NK-92 treated with Interleukin-12 subunit alpha and Interleukin-12 subunit beta, amount 100 ng/mL, for 24 hours (cell line): ENCODE data around the gene SHC4.
A peak's percentile ranks its signal among the peaks of the same experiment; 100 is the strongest.

ENCODE experiments used
- DNase-seq: peaks from one replicate; lab custom pipeline; 2025; lab: John Stamatoyannopoulos, UW

SHC4 gene

GRCh38 chr15:48968066-48968465 is 4.3 kb upstream of the SHC4 start:
- no peak for DNase-seq

GRCh38 chr15:48967336-48967735 is 3.6 kb upstream of the SHC4 start:
- no peak for DNase-seq

- DNase-seq: peak; percentile 60
Observed at GRCh38 chr15:48966595-48967301, 3.0 kb upstream of the SHC4 start.

GRCh38 chr15:48965972-48966371 is 2.3 kb upstream of the SHC4 start:
- peak; percentile 44 for DNase-seq

GRCh38 chr15:48964898-48965297 is 1.2 kb upstream of the SHC4 start:
- no peak for DNase-seq

GRCh38 chr15:48962662-48963523 is 826 bp downstream of the SHC4 start:
- no peak for DNase-seq

- DNase-seq: no peak
Observed at GRCh38 chr15:48955967-48956366, 7.8 kb downstream of the SHC4 start.

GRCh38 chr15:48955370-48955769 is 8.3 kb downstream of the SHC4 start:
- no peak for DNase-seq

GRCh38 chr15:48954538-48954937 is 9.2 kb downstream of the SHC4 start:
- no peak for DNase-seq

GRCh38 chr15:48946840-48947187 is 16.9 kb downstream of the SHC4 start:
- no peak for DNase-seq

- no peak for DNase-seq
Observed at GRCh38 chr15:48946074-48946839, 17.5 kb downstream of the SHC4 start.

GRCh38 chr15:48945386-48945785 is 18.3 kb downstream of the SHC4 start:
- no peak for DNase-seq

GRCh38 chr15:48941904-48942303 is 21.8 kb downstream of the SHC4 start:
- no peak for DNase-seq

GRCh38 chr15:48940508-48940907 is 23.2 kb downstream of the SHC4 start:
- DNase-seq: peak; percentile 37

GRCh38 chr15:48939648-48940047 is 24.1 kb downstream of the SHC4 start:
- no peak for DNase-seq

GRCh38 chr15:48937886-48938285 is 25.8 kb downstream of the SHC4 start:
- no peak for DNase-seq

- DNase-seq: no peak
Observed at GRCh38 chr15:48936666-48937065, 27.1 kb downstream of the SHC4 start.

- DNase-seq: no peak
Observed at GRCh38 chr15:48935236-48935635, 28.5 kb downstream of the SHC4 start.

GRCh38 chr15:48930735-48931134 is 33.0 kb downstream of the SHC4 start:
- no peak for DNase-seq

GRCh38 chr15:48929661-48930060 is 34.1 kb downstream of the SHC4 start:
- no peak for DNase-seq

GRCh38 chr15:48928877-48929538 is 34.7 kb downstream of the SHC4 start:
- peak; percentile 44 for DNase-seq

GRCh38 chr15:48925714-48926223 is 38.0 kb downstream of the SHC4 start:
- DNase-seq: no peak
